GM23338 (cell line): Measurements from ENCODE around the gene ZDHHC13.

Source experiments
- CREB1 ChIP-seq: fragments of 250-450 bp; sonication (Bioruptor Pico); IDR thresholded peaks from 2 replicates; pipeline ENCODE4 v1.5.0; 2020; ENCODE audit warnings: low read depth, mild to moderate bottlenecking, moderate library complexity
- EZH2 ChIP-seq: fragments of 200-600 bp; sonication (generic); IDR thresholded peaks from one replicate; pipeline ENCODE4 v1.8.0; 2017; ENCODE audit warnings: antibody characterized with exemption, mild to moderate bottlenecking, low read depth; ENCODE audit not compliant: unreplicated experiment
- EZH2phosphoT487 ChIP-seq: fragments of 200-600 bp; sonication (generic); IDR thresholded peaks from one replicate; pipeline ENCODE4 v1.8.1; 2018; ENCODE audit warnings: antibody characterized with exemption; ENCODE audit not compliant: unreplicated experiment
- JUNB ChIP-seq: IDR thresholded peaks from one replicate; pipeline ENCODE4 v1.6.1; 2016; ENCODE audit warnings: antibody characterized with exemption; ENCODE audit not compliant: unreplicated experiment
- NANOG ChIP-seq: IDR thresholded peaks from 2 replicates; pipeline ENCODE4 v1.6.1; 2016; ENCODE audit warnings: antibody characterized with exemption, borderline replicate concordance
- POLR2AphosphoS5 ChIP-seq: IDR thresholded peaks from 2 replicates; pipeline ENCODE4 v1.6.1; 2016; ENCODE audit warnings: antibody characterized with exemption, low read depth
- STAT1 ChIP-seq: IDR thresholded peaks from one replicate; pipeline ENCODE4 v1.6.1; 2016; ENCODE audit warnings: antibody characterized with exemption; ENCODE audit not compliant: unreplicated experiment
- ZNF114 ChIP-seq: fragments of 250-450 bp; sonication (Bioruptor Pico); IDR thresholded peaks from 2 replicates; pipeline ENCODE4 v1.5.0; 2020; ENCODE audit warnings: mild to moderate bottlenecking, moderate library complexity
- ZNF331 ChIP-seq: fragments of 250-450 bp; sonication (Bioruptor Pico); IDR thresholded peaks from 2 replicates; pipeline ENCODE4 v1.5.0; 2020; ENCODE audit warnings: low read depth, mild to moderate bottlenecking, moderate library complexity
- TF ChIP-seq, protein P1 (sequence below): IDR thresholded peaks from one replicate; pipeline ENCODE4 v1.6.1; 2018; ENCODE audit warnings: antibody characterized with exemption; ENCODE audit not compliant: unreplicated experiment
- TF ChIP-seq, protein P2 (sequence below), 2 experiments: fragments of 200-600 bp in 1 of 2; sonication (generic) in 1 of 2; conservative IDR thresholded peaks; 2 replicates each; pipeline versions ENCODE4 v1.5.1 to v1.6.1; 2016 to 2017; ENCODE audit warnings: antibody characterized with exemption in 2 of 2, low read depth in 2 of 2, mild to moderate bottlenecking in 2 of 2, moderate library complexity in 1 of 2
- TF ChIP-seq, protein P3 (sequence below): IDR thresholded peaks from 2 replicates; pipeline ENCODE4 v1.6.1; 2016; ENCODE audit warnings: antibody characterized with exemption

GRCh38 chr11:19181531-19182261 lies 64.7 kb downstream of the ZDHHC13 start:
- TF ChIP-seq EZH2phosphoT487, result no peak
- TF ChIP-seq POLR2AphosphoS5, result no peak
- TF ChIP-seq, protein P1, sequence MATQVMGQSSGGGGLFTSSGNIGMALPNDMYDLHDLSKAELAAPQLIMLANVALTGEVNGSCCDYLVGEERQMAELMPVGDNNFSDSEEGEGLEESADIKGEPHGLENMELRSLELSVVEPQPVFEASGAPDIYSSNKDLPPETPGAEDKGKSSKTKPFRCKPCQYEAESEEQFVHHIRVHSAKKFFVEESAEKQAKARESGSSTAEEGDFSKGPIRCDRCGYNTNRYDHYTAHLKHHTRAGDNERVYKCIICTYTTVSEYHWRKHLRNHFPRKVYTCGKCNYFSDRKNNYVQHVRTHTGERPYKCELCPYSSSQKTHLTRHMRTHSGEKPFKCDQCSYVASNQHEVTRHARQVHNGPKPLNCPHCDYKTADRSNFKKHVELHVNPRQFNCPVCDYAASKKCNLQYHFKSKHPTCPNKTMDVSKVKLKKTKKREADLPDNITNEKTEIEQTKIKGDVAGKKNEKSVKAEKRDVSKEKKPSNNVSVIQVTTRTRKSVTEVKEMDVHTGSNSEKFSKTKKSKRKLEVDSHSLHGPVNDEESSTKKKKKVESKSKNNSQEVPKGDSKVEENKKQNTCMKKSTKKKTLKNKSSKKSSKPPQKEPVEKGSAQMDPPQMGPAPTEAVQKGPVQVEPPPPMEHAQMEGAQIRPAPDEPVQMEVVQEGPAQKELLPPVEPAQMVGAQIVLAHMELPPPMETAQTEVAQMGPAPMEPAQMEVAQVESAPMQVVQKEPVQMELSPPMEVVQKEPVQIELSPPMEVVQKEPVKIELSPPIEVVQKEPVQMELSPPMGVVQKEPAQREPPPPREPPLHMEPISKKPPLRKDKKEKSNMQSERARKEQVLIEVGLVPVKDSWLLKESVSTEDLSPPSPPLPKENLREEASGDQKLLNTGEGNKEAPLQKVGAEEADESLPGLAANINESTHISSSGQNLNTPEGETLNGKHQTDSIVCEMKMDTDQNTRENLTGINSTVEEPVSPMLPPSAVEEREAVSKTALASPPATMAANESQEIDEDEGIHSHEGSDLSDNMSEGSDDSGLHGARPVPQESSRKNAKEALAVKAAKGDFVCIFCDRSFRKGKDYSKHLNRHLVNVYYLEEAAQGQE, result no peak
- TF ChIP-seq, protein P2, sequence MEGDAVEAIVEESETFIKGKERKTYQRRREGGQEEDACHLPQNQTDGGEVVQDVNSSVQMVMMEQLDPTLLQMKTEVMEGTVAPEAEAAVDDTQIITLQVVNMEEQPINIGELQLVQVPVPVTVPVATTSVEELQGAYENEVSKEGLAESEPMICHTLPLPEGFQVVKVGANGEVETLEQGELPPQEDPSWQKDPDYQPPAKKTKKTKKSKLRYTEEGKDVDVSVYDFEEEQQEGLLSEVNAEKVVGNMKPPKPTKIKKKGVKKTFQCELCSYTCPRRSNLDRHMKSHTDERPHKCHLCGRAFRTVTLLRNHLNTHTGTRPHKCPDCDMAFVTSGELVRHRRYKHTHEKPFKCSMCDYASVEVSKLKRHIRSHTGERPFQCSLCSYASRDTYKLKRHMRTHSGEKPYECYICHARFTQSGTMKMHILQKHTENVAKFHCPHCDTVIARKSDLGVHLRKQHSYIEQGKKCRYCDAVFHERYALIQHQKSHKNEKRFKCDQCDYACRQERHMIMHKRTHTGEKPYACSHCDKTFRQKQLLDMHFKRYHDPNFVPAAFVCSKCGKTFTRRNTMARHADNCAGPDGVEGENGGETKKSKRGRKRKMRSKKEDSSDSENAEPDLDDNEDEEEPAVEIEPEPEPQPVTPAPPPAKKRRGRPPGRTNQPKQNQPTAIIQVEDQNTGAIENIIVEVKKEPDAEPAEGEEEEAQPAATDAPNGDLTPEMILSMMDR (conservative IDR thresholded peaks at IDR 0.05; ENCODE audit: low read depth in 2 of 2), result no peak
- TF ChIP-seq CREB1 (CRISPR knock-in tag), result no peak
- no peak for TF ChIP-seq ZNF114
- TF ChIP-seq EZH2, result no peak
- no peak for TF ChIP-seq JUNB
- no peak for TF ChIP-seq STAT1
- TF ChIP-seq ZNF331 (CRISPR knock-in tag), result no peak
- TF ChIP-seq, protein P3, sequence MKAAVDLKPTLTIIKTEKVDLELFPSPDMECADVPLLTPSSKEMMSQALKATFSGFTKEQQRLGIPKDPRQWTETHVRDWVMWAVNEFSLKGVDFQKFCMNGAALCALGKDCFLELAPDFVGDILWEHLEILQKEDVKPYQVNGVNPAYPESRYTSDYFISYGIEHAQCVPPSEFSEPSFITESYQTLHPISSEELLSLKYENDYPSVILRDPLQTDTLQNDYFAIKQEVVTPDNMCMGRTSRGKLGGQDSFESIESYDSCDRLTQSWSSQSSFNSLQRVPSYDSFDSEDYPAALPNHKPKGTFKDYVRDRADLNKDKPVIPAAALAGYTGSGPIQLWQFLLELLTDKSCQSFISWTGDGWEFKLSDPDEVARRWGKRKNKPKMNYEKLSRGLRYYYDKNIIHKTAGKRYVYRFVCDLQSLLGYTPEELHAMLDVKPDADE, result no peak
- no peak for TF ChIP-seq NANOG
